K562 (cell line): Measurements from ENCODE around the gene GMPR. TPM values are rescaled to one million over a fixed set of nuclear protein-coding genes. Genes with fewer than 3 reads are reported as not detected.

ENCODE experiments used
- CBFA2T3 ChIP-seq: fragments of 450-650 bp; IDR thresholded peaks from 2 replicates; pipeline ENCODE4 v1.6.1; 2017
- DPF2 ChIP-seq: fragments of 450-650 bp; IDR thresholded peaks from 2 replicates; pipeline ENCODE4 v1.6.1; 2016
- FOXK2 ChIP-seq, 2 experiments: fragments of 450-650 bp; IDR thresholded peaks in 1 of 2; conservative IDR thresholded peaks in 1 of 2; 2 replicates each; pipeline ENCODE4 v1.6.1; 2016; ENCODE audit warnings: low read depth in 2 of 2, mild to moderate bottlenecking in 1 of 2
- JUNB ChIP-seq: fragments of 450-650 bp; formaldehyde crosslinking; conservative IDR thresholded peaks from 2 replicates; pipeline ENCODE4 v1.4.0; 2020; ENCODE audit warnings: mild to moderate bottlenecking
- KAT2B ChIP-seq: IDR thresholded peaks from one replicate; pipeline ENCODE4 v1.6.1; 2012; ENCODE audit warnings: low read depth, mild to moderate bottlenecking, control low read depth, inconsistent platforms, low read length, moderate library complexity
- LEF1 ChIP-seq: fragments of 450-650 bp; IDR thresholded peaks from 2 replicates; pipeline ENCODE4 v1.6.1; 2016; ENCODE audit warnings: mild to moderate bottlenecking
- MYNN ChIP-seq, 2 experiments: sonication (generic); formaldehyde crosslinking in 1 of 2; IDR thresholded peaks; 2 replicates each; pipeline versions ENCODE4 v1.5.0 to v1.6.1; 2016 to 2020; ENCODE audit warnings: antibody characterized with exemption in 1 of 2, missing genetic modification reagents in 1 of 2
- NCOA4 ChIP-seq: fragments of 450-650 bp; IDR thresholded peaks from 2 replicates; pipeline ENCODE4 v1.6.1; 2018; ENCODE audit warnings: mild to moderate bottlenecking; ENCODE audit not compliant: partially characterized antibody
- NFIX ChIP-seq: fragments of 250-450 bp; sonication (Bioruptor Pico); IDR thresholded peaks from 2 replicates; pipeline ENCODE4 v1.4.0; 2020; ENCODE audit warnings: low read depth, mild to moderate bottlenecking, moderate library complexity
- NR2C1 ChIP-seq, 2 experiments: fragments of 450-650 bp; IDR thresholded peaks; 2 replicates each; pipeline ENCODE4 v1.6.1; 2017; ENCODE audit warnings: mild to moderate bottlenecking in 2 of 2, antibody characterized with exemption in 1 of 2, inconsistent platforms in 1 of 2, missing compliant biosample characterization in 1 of 2, missing genetic modification characterization in 1 of 2
- NR2C2 ChIP-seq, 2 experiments: fragments of 200-800 bp in 1 of 2; sonication (Bioruptor generic) in 1 of 2; sonication (generic) in 1 of 2; formaldehyde crosslinking in 1 of 2; IDR thresholded peaks; 2 replicates each; pipeline versions ENCODE4 v1.6.1 to v1.8.0; 2016 to 2022; ENCODE audit warnings: mild to moderate bottlenecking in 1 of 2, missing compliant biosample characterization in 1 of 2, missing genetic modification characterization in 1 of 2, missing genetic modification reagents in 1 of 2
- SLC30A9 ChIP-seq: fragments of 250-450 bp; sonication (Bioruptor Pico); IDR thresholded peaks from 2 replicates; pipeline ENCODE4 v1.8.0; 2022; ENCODE audit warnings: mild to moderate bottlenecking, moderate library complexity
- SNRNP70 ChIP-seq: fragments of 200-400 bp; formaldehyde crosslinking; optimal IDR thresholded peaks from 2 replicates; pipeline ENCODE3; 2017; ENCODE audit warnings: low read depth, low read length
- TAF9B ChIP-seq: fragments of 450-650 bp; IDR thresholded peaks from 2 replicates; pipeline ENCODE4 v1.6.1; 2018; ENCODE audit warnings: mild to moderate bottlenecking; ENCODE audit not compliant: partially characterized antibody
- U2AF2 ChIP-seq: fragments of 200-400 bp; formaldehyde crosslinking; optimal IDR thresholded peaks from 2 replicates; pipeline ENCODE3; 2017; ENCODE audit warnings: low read depth, mild to moderate bottlenecking, low read length
- ZNF780A ChIP-seq: fragments of 250-450 bp; sonication (Bioruptor Pico); IDR thresholded peaks from 2 replicates; pipeline ENCODE4 v1.5.0; 2021; ENCODE audit warnings: mild to moderate bottlenecking
- polyA plus RNA-seq, 8 experiments: library from polyadenylated mRNA; depleted of rRNA in 4 of 8; stranded (reverse) in 5 of 8; unstranded in 3 of 8; fragments of >200 nt; fragmentation: Nextera tagmentation in 2 of 8; fragmentation: Illumina TruSeq in 1 of 8; extraction: Ambion mirVana in 2 of 8; extraction: Trizol in 1 of 8; gene quantifications; 2 replicates each; pipeline versions ENCODE4 v1.2.1 to v1.2.3, GENCODE V29; 2011 to 2014; ENCODE audit warnings: inconsistent platforms in 1 of 8, missing spikeins in 1 of 8
- total RNA-seq, 7 experiments: library from RNA; depleted of rRNA in 6 of 7; stranded (reverse); fragments of >200 nt in 6 of 7; fragmentation: Illumina TruSeq in 2 of 7; extraction: Trizol in 2 of 7; gene quantifications; 2 replicates each; pipeline versions ENCODE4 v1.2.1 to v1.2.3, GENCODE V29; 2011 to 2021; ENCODE audit warnings: low replicate concordance in 1 of 7
- TF ChIP-seq, protein P1 (sequence below): fragments of 200-400 bp; formaldehyde crosslinking; IDR thresholded peaks from 2 replicates; pipeline ENCODE4 v1.6.1; 2017; ENCODE audit warnings: mild to moderate bottlenecking, low read depth, low read length, moderate library complexity
- TF ChIP-seq, protein P2 (sequence below): sonication (generic); formaldehyde crosslinking; IDR thresholded peaks from 2 replicates; pipeline ENCODE4 v1.8.1; 2023; ENCODE audit warnings: mild to moderate bottlenecking, missing genetic modification reagents
- TF ChIP-seq, protein P3 (sequence below), 2 experiments: fragments of 450-650 bp in 1 of 2; IDR thresholded peaks; 2 replicates each; pipeline ENCODE4 v1.6.1; 2011 to 2017; ENCODE audit warnings: low read depth in 2 of 2, antibody characterized with exemption in 1 of 2, borderline replicate concordance in 1 of 2, low read length in 1 of 2, mild to moderate bottlenecking in 1 of 2, mixed read lengths in 1 of 2; ENCODE audit not compliant: control insufficient read depth in 1 of 2

GMPR gene
- total and polyA plus RNA-seq, 9 of the 15 experiments (the other 6 are each of a cell fraction or from before 2014, with no cell fraction given): 34.6 to 83.7 (median 49.8) TPM

DNA sequence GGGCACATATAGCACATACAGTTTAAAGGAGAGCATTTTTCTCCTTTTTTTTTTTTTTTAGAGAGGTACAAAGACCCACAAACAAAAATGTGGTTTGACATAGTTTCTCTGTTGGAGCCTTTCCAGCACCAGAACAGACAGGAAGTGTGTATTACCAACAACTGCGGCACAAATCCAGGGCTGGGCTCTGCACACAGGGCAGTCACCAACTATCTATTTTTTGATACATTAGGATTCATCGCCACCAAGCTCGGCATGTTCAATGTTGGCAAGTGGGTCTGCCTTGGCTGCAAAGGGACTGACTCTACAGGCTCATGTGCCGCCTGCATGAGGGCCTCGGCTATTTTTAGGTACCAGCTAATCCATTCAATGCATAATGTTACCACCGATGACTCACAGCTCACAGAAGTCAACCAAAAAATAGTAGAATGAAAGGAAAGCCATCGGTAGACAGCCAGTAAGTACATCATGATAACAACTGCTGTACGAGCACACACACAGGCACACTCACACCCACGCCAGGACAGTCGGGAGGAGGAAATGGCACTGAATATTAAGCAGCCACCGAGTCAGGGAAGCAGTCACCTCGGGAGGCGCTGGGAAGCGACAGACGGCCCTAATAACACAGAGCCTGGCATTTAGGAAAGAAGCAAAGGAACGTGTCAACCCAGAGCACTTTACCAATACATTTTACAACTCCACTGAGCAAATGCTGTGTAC is 81.6 kb downstream of the GMPR start (continued):
- TF ChIP-seq, protein P1, sequence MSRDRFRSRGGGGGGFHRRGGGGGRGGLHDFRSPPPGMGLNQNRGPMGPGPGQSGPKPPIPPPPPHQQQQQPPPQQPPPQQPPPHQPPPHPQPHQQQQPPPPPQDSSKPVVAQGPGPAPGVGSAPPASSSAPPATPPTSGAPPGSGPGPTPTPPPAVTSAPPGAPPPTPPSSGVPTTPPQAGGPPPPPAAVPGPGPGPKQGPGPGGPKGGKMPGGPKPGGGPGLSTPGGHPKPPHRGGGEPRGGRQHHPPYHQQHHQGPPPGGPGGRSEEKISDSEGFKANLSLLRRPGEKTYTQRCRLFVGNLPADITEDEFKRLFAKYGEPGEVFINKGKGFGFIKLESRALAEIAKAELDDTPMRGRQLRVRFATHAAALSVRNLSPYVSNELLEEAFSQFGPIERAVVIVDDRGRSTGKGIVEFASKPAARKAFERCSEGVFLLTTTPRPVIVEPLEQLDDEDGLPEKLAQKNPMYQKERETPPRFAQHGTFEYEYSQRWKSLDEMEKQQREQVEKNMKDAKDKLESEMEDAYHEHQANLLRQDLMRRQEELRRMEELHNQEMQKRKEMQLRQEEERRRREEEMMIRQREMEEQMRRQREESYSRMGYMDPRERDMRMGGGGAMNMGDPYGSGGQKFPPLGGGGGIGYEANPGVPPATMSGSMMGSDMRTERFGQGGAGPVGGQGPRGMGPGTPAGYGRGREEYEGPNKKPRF: no peak
- TF ChIP-seq FOXK2 (conservative IDR thresholded peaks at IDR 0.05 in 1 of 2, IDR thresholded peaks at IDR 0.05 in 1 of 2; ENCODE audit: low read depth in 2 of 2) (0 out of 4 replicates have a peak, but pooled peaks of 1 of the 2 experiments have one; percentile 34), SLC30A9 (CRISPR knock-in tag) (no peak), DPF2 (peak; percentile 95), NR2C2 (CRISPR knock-in tag; IDR thresholded peaks at IDR 0.05) (no peak), NR2C2 (tag; IDR thresholded peaks at IDR 0.05) (peak; percentile 32; the same call in 1 of the 2 replicates), NR2C1 (IDR thresholded peaks at IDR 0.05) (no peak), NR2C1 (tag; IDR thresholded peaks at IDR 0.05) (no peak), NFIX (CRISPR knock-in tag) (no peak), JUNB (0 out of 2 replicates have a peak, but pooled peaks have one; percentile 59), U2AF2 (no peak), ZNF780A (CRISPR knock-in tag) (no peak), LEF1 (peak; percentile 86), CBFA2T3 (peak; percentile 72), MYNN (IDR thresholded peaks at IDR 0.05) (peak; percentile 98), MYNN (CRISPR knock-in tag; IDR thresholded peaks at IDR 0.05) (no peak), KAT2B (no peak), SNRNP70 (no peak), TAF9B (peak; percentile 57), NCOA4 (no peak)
- TF ChIP-seq, protein P2, sequence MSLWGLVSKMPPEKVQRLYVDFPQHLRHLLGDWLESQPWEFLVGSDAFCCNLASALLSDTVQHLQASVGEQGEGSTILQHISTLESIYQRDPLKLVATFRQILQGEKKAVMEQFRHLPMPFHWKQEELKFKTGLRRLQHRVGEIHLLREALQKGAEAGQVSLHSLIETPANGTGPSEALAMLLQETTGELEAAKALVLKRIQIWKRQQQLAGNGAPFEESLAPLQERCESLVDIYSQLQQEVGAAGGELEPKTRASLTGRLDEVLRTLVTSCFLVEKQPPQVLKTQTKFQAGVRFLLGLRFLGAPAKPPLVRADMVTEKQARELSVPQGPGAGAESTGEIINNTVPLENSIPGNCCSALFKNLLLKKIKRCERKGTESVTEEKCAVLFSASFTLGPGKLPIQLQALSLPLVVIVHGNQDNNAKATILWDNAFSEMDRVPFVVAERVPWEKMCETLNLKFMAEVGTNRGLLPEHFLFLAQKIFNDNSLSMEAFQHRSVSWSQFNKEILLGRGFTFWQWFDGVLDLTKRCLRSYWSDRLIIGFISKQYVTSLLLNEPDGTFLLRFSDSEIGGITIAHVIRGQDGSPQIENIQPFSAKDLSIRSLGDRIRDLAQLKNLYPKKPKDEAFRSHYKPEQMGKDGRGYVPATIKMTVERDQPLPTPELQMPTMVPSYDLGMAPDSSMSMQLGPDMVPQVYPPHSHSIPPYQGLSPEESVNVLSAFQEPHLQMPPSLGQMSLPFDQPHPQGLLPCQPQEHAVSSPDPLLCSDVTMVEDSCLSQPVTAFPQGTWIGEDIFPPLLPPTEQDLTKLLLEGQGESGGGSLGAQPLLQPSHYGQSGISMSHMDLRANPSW: 0 out of 2 replicates have a peak, but pooled peaks have one; percentile 71
- TF ChIP-seq, protein P3, sequence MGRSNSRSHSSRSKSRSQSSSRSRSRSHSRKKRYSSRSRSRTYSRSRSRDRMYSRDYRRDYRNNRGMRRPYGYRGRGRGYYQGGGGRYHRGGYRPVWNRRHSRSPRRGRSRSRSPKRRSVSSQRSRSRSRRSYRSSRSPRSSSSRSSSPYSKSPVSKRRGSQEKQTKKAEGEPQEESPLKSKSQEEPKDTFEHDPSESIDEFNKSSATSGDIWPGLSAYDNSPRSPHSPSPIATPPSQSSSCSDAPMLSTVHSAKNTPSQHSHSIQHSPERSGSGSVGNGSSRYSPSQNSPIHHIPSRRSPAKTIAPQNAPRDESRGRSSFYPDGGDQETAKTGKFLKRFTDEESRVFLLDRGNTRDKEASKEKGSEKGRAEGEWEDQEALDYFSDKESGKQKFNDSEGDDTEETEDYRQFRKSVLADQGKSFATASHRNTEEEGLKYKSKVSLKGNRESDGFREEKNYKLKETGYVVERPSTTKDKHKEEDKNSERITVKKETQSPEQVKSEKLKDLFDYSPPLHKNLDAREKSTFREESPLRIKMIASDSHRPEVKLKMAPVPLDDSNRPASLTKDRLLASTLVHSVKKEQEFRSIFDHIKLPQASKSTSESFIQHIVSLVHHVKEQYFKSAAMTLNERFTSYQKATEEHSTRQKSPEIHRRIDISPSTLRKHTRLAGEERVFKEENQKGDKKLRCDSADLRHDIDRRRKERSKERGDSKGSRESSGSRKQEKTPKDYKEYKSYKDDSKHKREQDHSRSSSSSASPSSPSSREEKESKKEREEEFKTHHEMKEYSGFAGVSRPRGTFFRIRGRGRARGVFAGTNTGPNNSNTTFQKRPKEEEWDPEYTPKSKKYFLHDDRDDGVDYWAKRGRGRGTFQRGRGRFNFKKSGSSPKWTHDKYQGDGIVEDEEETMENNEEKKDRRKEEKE (IDR thresholded peaks at IDR 0.05; ENCODE audit: borderline replicate concordance in 1 of 2, control insufficient read depth in 1 of 2, low read depth in 2 of 2, low read length in 1 of 2): no peak
